HG03354 (cell line): ENCODE data around the gene P3H2.

ENCODE experiments used
- ATAC-seq: cut with Tn5 transposase; IDR thresholded peaks from one replicate; pipeline ENCODE4 v1.9.1; 2021; ENCODE audit warnings: mild to moderate bottlenecking; ENCODE audit not compliant: unreplicated experiment, poor library complexity, severe bottlenecking

P3H2 gene

DNA sequence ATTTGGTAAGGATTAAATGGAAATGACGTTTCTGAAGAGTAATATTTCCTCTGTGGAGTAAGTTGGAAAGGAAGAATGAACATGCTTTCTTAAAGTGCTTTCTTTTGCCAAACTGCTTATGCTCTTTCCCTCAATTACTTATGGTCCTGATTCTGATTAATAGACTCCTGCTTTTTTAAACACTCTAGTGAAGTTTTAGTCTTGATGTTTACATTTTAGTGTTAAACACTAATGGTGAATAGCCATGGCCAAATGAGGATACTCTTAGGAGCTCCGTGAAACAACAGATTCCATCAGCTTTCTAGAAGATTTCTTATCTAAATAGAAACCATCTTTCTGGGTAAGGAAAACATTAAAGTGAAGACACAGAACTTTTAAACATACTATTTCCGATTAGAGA lies 117.6 kb downstream of the P3H2 start:
- ATAC-seq = no peak

DNA sequence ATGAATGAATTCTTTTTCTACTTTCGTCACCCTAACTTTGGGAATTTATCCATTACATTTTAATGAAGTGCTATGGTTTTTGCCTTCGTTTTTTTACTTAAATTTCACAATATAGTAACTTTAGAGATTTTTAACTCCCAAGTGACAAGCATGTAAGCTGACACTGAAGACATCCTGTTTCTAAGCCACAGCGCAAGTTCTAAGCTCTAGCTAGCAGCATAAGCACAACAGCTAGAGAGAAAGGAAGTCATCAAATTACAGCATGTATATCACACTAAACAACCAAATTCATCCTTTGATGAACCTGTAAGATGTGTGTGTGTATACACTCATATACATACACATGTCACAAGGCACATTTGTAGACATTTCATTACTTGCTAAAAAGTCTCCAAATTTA lies 119.3 kb downstream of the P3H2 start:
- no peak for ATAC-seq

DNA sequence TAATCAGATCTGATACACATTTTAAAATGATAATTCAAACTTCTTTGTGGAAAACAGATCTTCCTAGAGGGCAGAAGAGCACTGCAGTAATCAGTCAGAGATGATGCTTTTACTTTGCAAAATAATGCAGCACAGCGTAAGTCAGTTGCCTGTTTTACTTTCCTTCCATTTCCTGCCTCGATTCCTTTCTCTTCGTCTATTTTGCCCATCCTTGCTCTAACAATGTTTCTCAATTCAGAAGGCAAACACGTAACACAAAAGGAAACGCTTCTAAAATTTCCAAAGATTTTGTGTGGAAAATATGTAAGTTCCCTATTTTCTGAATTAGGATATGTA lies 119.9 kb downstream of the P3H2 start:
- no peak for ATAC-seq

- ATAC-seq = no peak
Observed at GRCh38 chr3:190000187-190000860, 120.4 kb downstream of the P3H2 start.

DNA sequence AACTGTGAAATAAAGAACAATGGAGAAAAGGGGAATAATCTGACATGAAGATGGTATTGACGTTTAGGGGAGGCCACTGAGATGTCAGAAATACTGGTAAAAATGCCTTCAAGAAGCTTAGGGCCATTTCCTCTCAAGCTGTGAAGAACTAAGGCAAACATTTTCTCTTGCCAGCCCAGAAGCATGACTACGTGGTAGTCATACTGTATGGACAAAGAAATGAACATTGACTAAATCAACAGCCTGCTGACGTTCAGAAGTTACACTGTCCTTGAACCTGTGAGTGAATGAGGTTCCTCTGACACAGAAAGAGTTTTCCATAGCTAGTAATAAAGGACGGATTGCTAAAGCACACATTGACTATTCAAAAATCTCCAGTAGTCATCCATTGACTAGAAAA lies 121.0 kb downstream of the P3H2 start:
- ATAC-seq = no peak

- ATAC-seq = no peak
Observed at GRCh38 chr3:189995129-189995528, 125.6 kb downstream of the P3H2 start.

GRCh38 chr3:189990826-189991225 lies 129.9 kb downstream of the P3H2 start:
- no peak for ATAC-seq

- no peak for ATAC-seq
Observed at GRCh38 chr3:189988854-189989253, 131.8 kb downstream of the P3H2 start.

DNA sequence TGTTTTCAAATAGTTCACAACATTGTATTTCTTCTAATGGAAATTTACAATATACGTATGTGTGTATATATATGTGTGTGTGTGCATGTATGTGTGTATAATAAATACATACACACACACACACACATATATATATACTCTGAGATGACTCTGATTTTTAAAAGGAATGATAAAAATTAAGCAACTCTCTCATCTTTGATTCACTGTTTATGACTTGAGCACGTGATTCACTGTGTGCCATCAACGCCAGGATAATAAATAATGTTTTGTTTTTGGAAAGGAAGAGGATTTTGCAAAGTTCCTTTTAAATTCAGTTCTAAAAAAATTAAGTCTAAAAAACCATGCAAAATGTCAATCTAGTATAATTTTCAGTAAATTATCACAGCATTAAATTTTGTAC lies 132.4 kb downstream of the P3H2 start:
- ATAC-seq = no peak

DNA sequence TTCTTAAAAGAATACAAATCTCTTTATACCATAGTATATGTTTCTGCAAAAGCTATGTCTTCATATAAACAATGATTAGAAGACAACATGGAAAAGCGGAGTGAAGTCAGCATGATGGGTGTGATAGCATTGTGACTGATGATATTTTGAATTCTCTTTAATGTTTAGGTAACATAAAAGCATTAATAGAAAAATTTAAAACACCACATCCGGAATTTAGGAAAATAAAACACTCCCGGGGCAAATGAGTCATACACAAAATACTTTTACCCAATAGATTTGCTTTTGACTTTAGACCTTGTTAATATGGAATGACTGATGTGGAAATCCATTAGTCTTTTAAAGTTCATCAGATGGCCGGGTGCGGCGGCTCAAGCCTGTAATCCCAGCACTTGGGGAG lies 134.7 kb downstream of the P3H2 start:
- no peak for ATAC-seq

DNA sequence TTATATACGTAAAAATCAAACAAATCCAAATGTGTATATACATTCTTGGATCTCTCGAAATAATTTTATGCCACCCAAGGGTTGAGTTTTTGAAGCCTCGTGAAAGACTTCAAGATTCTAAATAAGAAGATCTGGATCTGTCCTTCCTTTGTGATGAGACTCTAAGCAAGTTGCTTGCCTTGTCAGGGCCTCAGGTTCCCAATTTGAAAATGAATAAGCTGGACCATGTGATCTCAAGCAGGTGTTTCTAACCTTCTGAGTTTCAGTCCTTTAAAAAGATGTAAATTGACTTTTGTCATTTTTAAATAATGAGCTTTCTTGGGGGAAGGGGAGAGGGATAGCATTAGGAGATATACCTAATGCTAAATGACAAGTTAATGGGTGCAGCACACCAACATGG lies 137.1 kb downstream of the P3H2 start:
- ATAC-seq = no peak

DNA sequence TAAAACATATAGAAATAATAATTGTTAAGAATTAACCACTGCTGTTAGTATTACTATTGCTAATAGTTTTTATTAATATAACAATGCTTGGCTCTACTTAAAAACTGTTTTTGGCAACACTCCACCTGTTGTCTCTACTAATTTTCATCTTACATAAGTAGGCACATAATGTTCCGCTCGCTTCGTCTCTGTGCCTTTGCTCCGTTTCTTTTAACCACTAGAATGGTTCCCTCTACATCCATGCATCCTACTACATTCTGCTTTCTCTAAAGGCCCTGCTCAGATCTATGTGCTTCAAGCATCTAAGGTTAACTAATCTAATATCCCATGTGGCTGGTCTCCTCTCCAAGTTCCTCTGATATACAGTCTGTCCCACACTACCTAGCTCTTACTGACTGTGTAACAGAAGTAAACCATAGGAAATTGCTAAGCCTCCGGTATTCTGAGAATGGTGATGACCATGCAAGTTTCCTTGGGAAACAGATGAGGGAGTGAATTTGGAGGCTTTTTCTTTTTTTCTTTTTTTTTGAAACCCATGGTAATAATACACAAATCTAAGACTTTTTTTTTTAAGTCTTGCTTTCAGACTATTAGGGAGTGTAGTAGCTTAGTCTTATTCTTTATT lies 138.3 kb downstream of the P3H2 start:
- no peak for ATAC-seq

DNA sequence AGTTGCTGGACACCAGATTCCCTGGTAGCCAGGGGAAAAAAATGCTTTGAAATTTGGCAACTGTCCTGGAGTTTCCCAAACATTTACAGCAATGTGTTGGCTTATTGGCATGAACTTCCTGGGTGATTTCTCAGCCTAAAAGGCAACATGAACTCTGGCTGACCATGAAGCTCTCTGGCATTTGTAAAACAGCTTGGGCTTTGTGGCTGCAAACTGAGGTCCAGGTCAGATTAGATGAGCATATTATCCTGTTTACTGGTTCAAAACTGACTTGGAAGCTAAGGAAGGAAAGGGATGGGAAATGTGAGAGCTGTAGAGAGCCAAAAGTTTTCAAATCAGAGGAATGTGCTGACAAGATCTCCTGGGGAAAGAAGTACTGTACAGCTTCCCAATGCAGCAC lies 139.0 kb downstream of the P3H2 start:
- no peak for ATAC-seq

- ATAC-seq = no peak
Observed at GRCh38 chr3:189978753-189979152, 141.9 kb downstream of the P3H2 start.

- ATAC-seq = no peak
Observed at GRCh38 chr3:189977174-189977573, 143.5 kb downstream of the P3H2 start.

DNA sequence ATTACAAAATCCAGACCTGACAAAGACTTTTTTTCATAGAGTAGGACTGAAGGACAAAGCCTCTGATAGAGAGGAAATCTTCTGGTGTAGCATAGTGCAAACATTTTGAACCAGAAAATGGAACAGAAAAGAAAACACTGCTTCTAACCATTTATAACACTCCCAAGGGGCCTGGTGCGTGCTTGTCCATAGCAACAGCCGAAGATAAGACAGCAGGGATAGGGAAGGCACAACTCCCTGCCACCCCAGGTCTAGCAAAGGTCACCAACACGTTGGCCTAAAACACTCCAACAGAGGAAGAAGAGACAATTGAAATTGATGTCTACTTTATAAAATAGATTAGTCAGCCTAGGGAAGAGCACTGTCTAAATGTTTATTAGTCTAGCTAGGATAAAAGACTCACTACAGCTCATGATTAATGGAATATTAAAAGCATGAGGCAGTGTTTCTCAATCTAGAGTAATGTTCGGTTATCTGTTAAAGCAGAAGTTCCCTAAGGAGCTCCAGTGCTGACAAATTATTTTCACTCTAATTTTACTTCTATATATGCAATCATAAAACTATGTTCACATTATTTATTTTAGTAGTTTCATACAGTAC lies 145.2 kb downstream of the P3H2 start:
- no peak for ATAC-seq

DNA sequence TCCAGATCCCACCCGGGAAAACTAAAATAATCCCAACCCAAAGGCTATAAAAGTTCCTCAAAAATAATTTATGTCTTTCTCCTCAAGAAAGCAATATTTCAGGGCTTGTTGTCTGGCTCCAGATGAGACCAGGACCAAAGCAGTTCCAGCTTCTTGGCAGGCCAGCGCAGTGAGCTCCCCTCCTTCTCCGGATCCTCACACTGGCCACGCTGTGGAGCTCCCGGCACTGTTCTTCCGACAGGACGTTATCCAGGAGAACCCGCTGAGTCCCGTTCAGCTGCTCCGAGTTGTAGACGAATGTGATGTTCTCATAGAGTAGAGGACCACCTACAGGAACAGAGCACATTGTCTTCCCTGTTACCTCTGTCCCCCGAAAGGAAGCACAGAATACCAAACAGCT lies 146.3 kb downstream of the P3H2 start:
- ATAC-seq = no peak

- ATAC-seq = peak; percentile 91
Observed at GRCh38 chr3:189967254-189967865, 153.3 kb downstream of the P3H2 start.

DNA sequence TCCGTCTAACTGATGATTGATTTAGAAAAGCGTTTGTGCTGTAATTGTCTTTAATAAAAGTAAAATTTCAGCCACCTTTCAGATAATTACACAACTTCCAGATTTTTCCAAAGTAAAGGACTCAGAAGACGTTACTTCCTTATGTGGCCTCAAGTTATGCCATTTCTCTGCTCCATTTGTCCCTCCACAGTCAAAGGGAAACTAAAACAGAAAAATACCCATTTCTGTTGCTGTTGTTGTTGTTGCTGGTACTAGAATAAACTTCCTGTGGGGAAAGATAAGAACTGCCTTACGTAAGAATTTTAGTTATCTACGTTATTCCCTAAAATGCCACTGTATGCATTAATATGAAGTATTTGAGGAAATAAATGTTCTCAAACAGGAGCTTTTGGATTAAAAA lies 153.9 kb downstream of the P3H2 start:
- ATAC-seq = peak; percentile 69

GRCh38 chr3:189964623-189965332 lies 155.9 kb downstream of the P3H2 start:
- no peak for ATAC-seq

- ATAC-seq = no peak
Observed at GRCh38 chr3:189962466-189962865, 158.2 kb downstream of the P3H2 start.
